HL-60 (cell line): Measurements from ENCODE around the gene YY1.

ENCODE experiments used
- CTCF ChIP-seq: IDR thresholded peaks from one replicate; pipeline ENCODE4 v1.5.1; 2011; ENCODE audit warnings: low read length, control low read depth, inconsistent platforms; ENCODE audit not compliant: insufficient read depth
- POLR2AphosphoS5 ChIP-seq: IDR thresholded peaks from 2 replicates; pipeline ENCODE4 v1.6.1; 2012; ENCODE audit warnings: low read depth

GRCh38 chr14:100203146-100203545 lies 35.8 kb upstream of the YY1 start:
- TF ChIP-seq POLR2AphosphoS5 (no peak), CTCF (no peak)
